ENCODE data around the gene DNAJC9. TPM values are rescaled to one million over a fixed set of nuclear protein-coding genes. Genes with fewer than 3 reads are reported as not detected.

Gene DNAJC9
- total RNA-seq, 1 donor from 2014 or later, result 18.1 TPM

Other genes starting within 250 kb of the DNAJC9 start
- gene P4HA1, start 150.4 kb downstream of the DNAJC9 start, total RNA-seq, result 51.9 and 105 TPM in 2 replicates
- 1.2 and 1.7 TPM in 2 replicates for gene NUDT13, start 136.8 kb downstream of the DNAJC9 start, total RNA-seq
- gene ECD, start 79.2 kb downstream of the DNAJC9 start, total RNA-seq, result 15.7 and 19.4 TPM in 2 replicates
- 15.5 and 26.8 TPM in 2 replicates for gene FAM149B1, start 79.1 kb downstream of the DNAJC9 start, total RNA-seq
- gene MRPS16, start 5.4 kb upstream of the DNAJC9 start, total RNA-seq, result 52.1 and 53.0 TPM in 2 replicates
- under 0.01 and 0.20 TPM in 2 replicates for gene CFAP70, start 111.6 kb upstream of the DNAJC9 start, total RNA-seq
- gene ANXA7, start 166.8 kb upstream of the DNAJC9 start, total RNA-seq, result 70.6 and 71.2 TPM in 2 replicates
- 0.22 and 0.60 TPM in 2 replicates for gene MSS51, start 186.3 kb upstream of the DNAJC9 start, total RNA-seq
- gene PPP3CB, start 248.8 kb upstream of the DNAJC9 start, total RNA-seq, result 6.3 and 7.9 TPM in 2 replicates

All from lung microvascular endothelial cell (primary cell).